Nephron progenitor cell (in vitro differentiated cells): Measurements from ENCODE around the gene TTC39C.
"Not testable (repeated sequence)": the region's sequence is repeated elsewhere in the genome, so short reads cannot be mapped to it uniquely, and the experiment has no call there.

Experiments used
- DNase-seq: peaks from one replicate; pipeline ENCODE4 v3.0.0; 2021
- H3K27ac Mint-ChIP-seq: 2 replicates; pipeline ENCODE4 v1.8.0; 2021; ENCODE audit warnings: mild to moderate bottlenecking, moderate library complexity, mixed read lengths
- H3K27me3 Mint-ChIP-seq: 2 replicates; pipeline ENCODE4 v1.8.0; 2021; ENCODE audit warnings: mild to moderate bottlenecking, low read depth, mixed read lengths; ENCODE audit not compliant: poor library complexity
- H3K36me3 Mint-ChIP-seq: 2 replicates; pipeline ENCODE4 v1.8.0; 2021; ENCODE audit warnings: low read depth, mixed read lengths
- H3K4me1 Mint-ChIP-seq: 2 replicates; pipeline ENCODE4 v1.8.0; 2021; ENCODE audit warnings: mixed read lengths
- H3K4me3 Mint-ChIP-seq: 2 replicates; pipeline ENCODE4 v1.8.0; 2021; ENCODE audit warnings: mild to moderate bottlenecking, moderate library complexity, mixed read lengths
- H3K9me3 Mint-ChIP-seq: 2 replicates; pipeline ENCODE4 v1.8.0; 2021; ENCODE audit warnings: mild to moderate bottlenecking, moderate library complexity, mixed read lengths
- TF ChIP-seq, protein P1 (sequence below): fragments of 200-600 bp; sonication (generic); IDR thresholded peaks from 2 replicates; pipeline ENCODE4 v1.5.0; 2021; ENCODE audit warnings: antibody characterized with exemption

TTC39C gene

DNA sequence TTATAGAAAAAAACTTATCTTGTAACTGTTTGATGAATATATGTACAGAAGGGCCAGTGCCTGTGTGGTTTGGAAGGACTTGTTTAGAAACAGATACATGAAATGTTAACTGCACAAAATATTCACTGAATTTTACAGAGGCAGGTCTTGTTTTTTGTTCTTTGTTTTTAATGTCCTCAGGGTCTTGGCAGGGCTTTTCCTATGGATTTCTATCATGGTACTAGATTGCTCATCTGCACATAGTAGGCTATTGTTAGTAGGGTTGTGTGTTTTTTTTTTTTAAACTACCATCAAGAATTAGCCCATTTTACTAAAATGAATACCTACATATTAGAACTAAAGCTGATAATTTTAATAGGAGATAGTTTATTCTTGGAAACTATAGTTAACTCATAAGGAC, 127.8 kb downstream of the TTC39C start:
- peaks cover 43% of the 10 kb centered on the region for H3K36me3 Mint-ChIP-seq
- peaks cover 9% of the 10 kb centered on the region for H3K27me3 Mint-ChIP-seq
- H3K4me1 Mint-ChIP-seq: peaks cover 15% of the 10 kb centered on the region
- TF ChIP-seq, protein P1, sequence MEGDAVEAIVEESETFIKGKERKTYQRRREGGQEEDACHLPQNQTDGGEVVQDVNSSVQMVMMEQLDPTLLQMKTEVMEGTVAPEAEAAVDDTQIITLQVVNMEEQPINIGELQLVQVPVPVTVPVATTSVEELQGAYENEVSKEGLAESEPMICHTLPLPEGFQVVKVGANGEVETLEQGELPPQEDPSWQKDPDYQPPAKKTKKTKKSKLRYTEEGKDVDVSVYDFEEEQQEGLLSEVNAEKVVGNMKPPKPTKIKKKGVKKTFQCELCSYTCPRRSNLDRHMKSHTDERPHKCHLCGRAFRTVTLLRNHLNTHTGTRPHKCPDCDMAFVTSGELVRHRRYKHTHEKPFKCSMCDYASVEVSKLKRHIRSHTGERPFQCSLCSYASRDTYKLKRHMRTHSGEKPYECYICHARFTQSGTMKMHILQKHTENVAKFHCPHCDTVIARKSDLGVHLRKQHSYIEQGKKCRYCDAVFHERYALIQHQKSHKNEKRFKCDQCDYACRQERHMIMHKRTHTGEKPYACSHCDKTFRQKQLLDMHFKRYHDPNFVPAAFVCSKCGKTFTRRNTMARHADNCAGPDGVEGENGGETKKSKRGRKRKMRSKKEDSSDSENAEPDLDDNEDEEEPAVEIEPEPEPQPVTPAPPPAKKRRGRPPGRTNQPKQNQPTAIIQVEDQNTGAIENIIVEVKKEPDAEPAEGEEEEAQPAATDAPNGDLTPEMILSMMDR: no peak
- H3K4me3 Mint-ChIP-seq: no peak overlapping the region
- H3K27ac Mint-ChIP-seq: no peak overlapping the region
- no peak for DNase-seq
- peaks cover 4% of the 10 kb centered on the region for H3K9me3 Mint-ChIP-seq

DNA sequence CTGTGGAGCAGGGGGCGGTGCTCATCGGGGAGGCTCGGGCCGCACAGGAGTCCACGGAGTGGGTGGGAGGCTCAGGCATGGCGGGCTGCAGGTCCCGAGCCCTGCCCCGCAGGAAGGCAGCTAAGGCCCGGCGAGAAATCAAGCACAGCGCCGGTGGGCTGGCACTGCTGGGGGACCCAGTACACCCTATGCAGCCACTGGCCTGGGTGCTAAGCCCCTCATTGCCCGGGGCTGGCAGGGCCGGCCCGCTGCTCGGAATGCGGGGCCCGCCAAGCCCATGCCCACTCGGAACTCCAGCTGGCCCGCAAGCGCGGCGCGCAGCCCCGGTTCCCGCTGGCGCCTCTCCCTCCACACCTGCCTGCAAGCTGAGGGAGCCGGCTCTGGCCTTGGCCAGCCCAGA, 135.0 kb downstream of the TTC39C start:
- Mint-ChIP-seq H3K36me3 (peaks cover 61% of the 10 kb centered on the region), H3K9me3 (peaks cover 12% of the 10 kb centered on the region)
- DNase-seq, H3K27me3 Mint-ChIP-seq, H3K4me3 Mint-ChIP-seq, H3K27ac Mint-ChIP-seq, H3K4me1 Mint-ChIP-seq: not testable (repeated sequence)

DNA sequence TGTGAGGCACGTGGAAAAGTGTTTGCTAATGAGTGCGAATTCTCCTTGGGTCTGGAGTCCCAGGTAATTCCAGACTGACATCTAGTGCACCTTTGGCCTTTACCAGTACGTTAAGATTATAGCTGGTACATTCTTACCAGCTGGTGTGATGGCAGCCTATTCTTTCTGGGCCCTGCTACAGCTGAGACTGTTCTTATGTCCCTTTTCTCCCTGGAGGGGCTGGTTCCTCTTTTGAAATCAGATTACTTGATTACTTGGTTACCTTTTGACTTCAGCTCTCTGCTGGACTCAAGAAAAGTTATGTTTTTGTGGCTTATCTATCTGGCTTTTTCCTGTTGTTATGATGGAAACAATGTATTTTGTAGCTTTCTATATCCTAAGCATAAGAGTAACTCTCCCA, 138.8 kb downstream of the TTC39C start:
- Mint-ChIP-seq H3K4me1 (peaks cover 8% of the 10 kb centered on the region), H3K27me3 (no peaks in the 10 kb centered on the region), H3K27ac (peak overlapping the region; percentile 14), H3K4me3 (no peak overlapping the region), H3K9me3 (peaks cover 9% of the 10 kb centered on the region), H3K36me3 (peaks cover 53% of the 10 kb centered on the region)
- no peak for DNase-seq
- TF ChIP-seq, protein P1: no peak

DNA sequence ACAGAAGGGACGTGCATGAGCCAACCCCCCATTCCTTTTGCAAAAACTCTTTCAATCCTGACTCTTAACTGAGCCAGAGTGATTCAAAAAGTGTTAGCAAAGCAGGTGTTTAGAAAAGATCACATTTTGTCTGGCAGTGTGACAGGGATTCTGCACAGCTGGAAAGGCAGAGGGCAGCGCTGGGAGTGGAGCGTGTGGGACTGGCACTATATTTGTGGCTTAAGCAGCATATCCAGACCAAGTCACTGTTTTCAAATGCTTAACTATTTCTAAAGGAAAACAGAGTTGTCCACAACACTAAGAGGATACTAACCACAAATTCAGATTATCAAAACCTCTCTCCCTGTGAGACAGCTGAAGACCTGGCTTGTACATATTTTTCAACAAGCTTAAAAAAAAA, 143.3 kb downstream of the TTC39C start:
- TF ChIP-seq, protein P1: no peak
- DNase-seq: no peak
- no peak overlapping the region for H3K4me3 Mint-ChIP-seq

DNA sequence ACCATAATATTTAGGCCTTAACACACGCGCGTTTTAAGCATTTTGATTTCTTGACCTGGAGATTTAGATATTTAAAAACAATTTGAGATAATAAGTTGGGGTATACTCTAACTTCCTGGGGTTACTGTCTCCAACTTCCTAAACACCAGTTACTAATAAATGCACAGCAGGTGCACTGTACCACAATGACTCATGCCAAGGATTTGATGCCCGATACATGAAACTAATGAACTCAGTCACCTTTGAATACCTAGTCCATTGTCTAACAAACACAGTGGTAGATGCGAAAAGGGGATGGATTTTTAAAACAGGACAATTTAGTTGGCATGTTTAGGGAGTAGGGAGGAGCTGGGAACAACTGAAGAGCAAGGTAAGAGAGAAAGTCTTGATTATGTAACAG, 145.5 kb downstream of the TTC39C start:
- Mint-ChIP-seq H3K36me3 (peaks cover 68% of the 10 kb centered on the region), H3K4me1 (peaks cover 19% of the 10 kb centered on the region), H3K27ac (no peak overlapping the region), H3K27me3 (no peaks in the 10 kb centered on the region), H3K9me3 (no peaks in the 10 kb centered on the region), H3K4me3 (no peak overlapping the region)
- DNase-seq: no peak
- TF ChIP-seq, protein P1: no peak

More for the DNA sequence above, 143.3 kb downstream of the TTC39C start:
- Mint-ChIP-seq H3K4me1 (peaks cover 19% of the 10 kb centered on the region), H3K27me3 (no peaks in the 10 kb centered on the region), H3K9me3 (no peaks in the 10 kb centered on the region), H3K36me3 (peaks cover 56% of the 10 kb centered on the region), H3K27ac (peak overlapping the region; percentile 21)

DNA sequence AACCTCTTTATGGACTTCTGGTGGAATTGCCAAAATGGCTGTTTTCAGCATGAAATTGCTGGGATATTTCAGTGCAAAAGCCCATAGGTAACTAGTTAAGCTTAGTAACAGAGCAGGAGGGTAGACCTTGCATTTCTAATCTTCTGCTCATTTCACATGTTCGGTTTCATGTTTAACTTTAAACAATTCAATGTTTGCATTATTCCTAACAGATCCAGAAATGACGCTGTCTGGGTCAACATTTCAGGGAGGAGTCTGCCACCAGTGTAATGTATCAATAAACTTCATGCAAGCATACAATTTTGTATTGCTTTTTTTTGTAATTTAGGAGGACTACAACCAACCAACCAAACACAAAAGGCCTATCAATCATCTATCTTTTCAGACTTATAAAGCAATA, 146.8 kb downstream of the TTC39C start:
- TF ChIP-seq, protein P1: no peak
- Mint-ChIP-seq H3K4me3 (no peak overlapping the region), H3K27me3 (no peaks in the 10 kb centered on the region), H3K9me3 (no peaks in the 10 kb centered on the region), H3K4me1 (peaks cover 19% of the 10 kb centered on the region), H3K27ac (no peak overlapping the region), H3K36me3 (peaks cover 68% of the 10 kb centered on the region)
- no peak for DNase-seq
